ENCODE data around the gene TTL. TPM values are rescaled to one million over a fixed set of nuclear protein-coding genes. Genes with fewer than 3 reads are reported as not detected.

Gene TTL
- total RNA-seq, 1 experiment from 2014 or later: 58.9 TPM

DNA sequence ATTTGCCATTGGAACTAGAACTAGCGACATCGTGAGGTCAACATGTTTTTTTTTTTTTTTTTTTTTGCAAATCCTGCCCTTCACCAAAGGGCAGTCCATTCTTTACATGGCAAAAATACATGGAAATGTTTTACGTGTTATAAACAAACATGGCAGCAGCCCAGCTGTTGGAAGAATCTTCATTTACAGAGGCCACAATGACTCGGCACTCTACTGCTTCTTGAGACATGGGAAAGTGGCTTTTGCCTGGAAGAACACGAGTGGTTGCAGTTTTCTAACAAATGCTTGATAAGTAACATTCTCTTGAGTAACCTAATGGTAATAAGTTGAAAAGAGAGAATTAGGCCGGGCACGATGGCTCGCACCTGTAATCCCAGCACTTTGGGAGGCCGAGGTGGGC lies 37.5 kb downstream of the TTL start:
- no peak overlapping the region for H3K9ac ChIP-seq (ENCODE audit: extremely low read depth, insufficient read length, low read length)
- H3K27ac ChIP-seq (ENCODE audit: insufficient read length, low read depth, low read length): no peak overlapping the region
- H4K8ac ChIP-seq (replicated peaks; ENCODE audit: insufficient read length, low read depth, low read length): no peak overlapping the region

More for the DNA sequence above, 37.5 kb downstream of the TTL start:
- H3K4me2 ChIP-seq (ENCODE audit: insufficient read depth, insufficient read length, low read length): no peak overlapping the region
- no peak overlapping the region for H3K4me3 Mint-ChIP-seq
- no peak overlapping the region for H4K91ac ChIP-seq (ENCODE audit: insufficient read length, low read depth, low read length)
- H3K56ac ChIP-seq (ENCODE audit: insufficient read length, low read depth, low read length): no peak overlapping the region
- no peaks in the 10 kb centered on the region for H3K9me3 ChIP-seq (ENCODE audit: control insufficient read depth, low read depth, low read length)
- H3T11ph ChIP-seq (ENCODE audit: low read length): no peak overlapping the region
- H3K27me3 Mint-ChIP-seq (ENCODE audit: low read depth): no peaks in the 10 kb centered on the region
- TF ChIP-seq, protein P1, sequence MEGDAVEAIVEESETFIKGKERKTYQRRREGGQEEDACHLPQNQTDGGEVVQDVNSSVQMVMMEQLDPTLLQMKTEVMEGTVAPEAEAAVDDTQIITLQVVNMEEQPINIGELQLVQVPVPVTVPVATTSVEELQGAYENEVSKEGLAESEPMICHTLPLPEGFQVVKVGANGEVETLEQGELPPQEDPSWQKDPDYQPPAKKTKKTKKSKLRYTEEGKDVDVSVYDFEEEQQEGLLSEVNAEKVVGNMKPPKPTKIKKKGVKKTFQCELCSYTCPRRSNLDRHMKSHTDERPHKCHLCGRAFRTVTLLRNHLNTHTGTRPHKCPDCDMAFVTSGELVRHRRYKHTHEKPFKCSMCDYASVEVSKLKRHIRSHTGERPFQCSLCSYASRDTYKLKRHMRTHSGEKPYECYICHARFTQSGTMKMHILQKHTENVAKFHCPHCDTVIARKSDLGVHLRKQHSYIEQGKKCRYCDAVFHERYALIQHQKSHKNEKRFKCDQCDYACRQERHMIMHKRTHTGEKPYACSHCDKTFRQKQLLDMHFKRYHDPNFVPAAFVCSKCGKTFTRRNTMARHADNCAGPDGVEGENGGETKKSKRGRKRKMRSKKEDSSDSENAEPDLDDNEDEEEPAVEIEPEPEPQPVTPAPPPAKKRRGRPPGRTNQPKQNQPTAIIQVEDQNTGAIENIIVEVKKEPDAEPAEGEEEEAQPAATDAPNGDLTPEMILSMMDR (conservative IDR thresholded peaks at IDR 0.05): no peak
- no peak overlapping the region for H3K18ac ChIP-seq (ENCODE audit: insufficient read length, low read depth, low read length)
- no peaks in the 10 kb centered on the region for H3K27me3 ChIP-seq (ENCODE audit: insufficient read depth, low read length)
- no peaks in the 10 kb centered on the region for H4K20me1 ChIP-seq (ENCODE audit: control insufficient read depth, insufficient read depth, insufficient read length)
- no peaks in the 10 kb centered on the region for H3K79me1 ChIP-seq (ENCODE audit: insufficient read depth, low read depth, low read length, poor library complexity, severe bottlenecking)
- WGBS (ENCODE audit: extremely low coverage, insufficient read length, low lambda C conversion rate): no CpG with 5 or more reads among the region's 9 CpGs
- H2BK20ac ChIP-seq (ENCODE audit: low read depth, low read length, poor library complexity, severe bottlenecking): peak overlapping the region; percentile 33
- H3K4me1 Mint-ChIP-seq: no peaks in the 10 kb centered on the region
- H2BK12ac ChIP-seq (ENCODE audit: insufficient read length, low read depth, low read length): no peak overlapping the region
- DNase-seq: no peak
- no peak overlapping the region for H3K14ac ChIP-seq (ENCODE audit: insufficient read depth, low read length)
- H2BK5ac ChIP-seq (ENCODE audit: insufficient read length, low read length): no peak overlapping the region
- H3K4me1 ChIP-seq (ENCODE audit: insufficient read depth, low read length): no peaks in the 10 kb centered on the region
- H2BK120ac ChIP-seq (ENCODE audit: low read depth, low read length, poor library complexity, severe bottlenecking): no peak overlapping the region
- H3K36me3 Mint-ChIP-seq (ENCODE audit: insufficient read depth in 1 of 3, low read depth in 3 of 3): peaks cover 53 to 81% (median 63%) of the 10 kb centered on the region in 3 experiments
- H3K23me2 ChIP-seq (ENCODE audit: insufficient read length, low read depth, low read length, poor library complexity, severe bottlenecking): no peaks in the 10 kb centered on the region
- H3K9me3 Mint-ChIP-seq: peaks cover 2 to 6% of the 10 kb centered on the region in 2 experiments; a peak in 2 of 5 replicates
- no peaks in the 10 kb centered on the region for H3K79me2 ChIP-seq (ENCODE audit: insufficient read depth, low read length)
- no peak overlapping the region for H3K23ac ChIP-seq (ENCODE audit: insufficient read length, low read depth, low read length)
- no peak overlapping the region for H3K4ac ChIP-seq (ENCODE audit: low read depth, low read length)
- no peak overlapping the region for H3K27ac Mint-ChIP-seq
- H2AK5ac ChIP-seq (ENCODE audit: insufficient read length, low read length): no peak overlapping the region
- no peak overlapping the region for H2BK15ac ChIP-seq (ENCODE audit: low read depth, low read length)
- no peak overlapping the region for H4K5ac ChIP-seq (ENCODE audit: insufficient read length, low read depth, low read length)
- no peak overlapping the region for H2AFZ ChIP-seq (ENCODE audit: low read length)

Measured in H9 (cell line).